Activated effector memory CD4-positive, alpha-beta T cell treated with Interleukin-2 at 50 U/mL for 16 hours (primary cell): Measurements from ENCODE around the gene PAX8.

Source experiments
- DNase-seq: peaks from one replicate; pipeline ENCODE4 v3.0.0-alpha.2; 2020

PAX8 gene

GRCh38 chr2:113235347-113236226, 43.1 kb downstream of the PAX8 start:
- DNase-seq = peak; percentile 38

GRCh38 chr2:113234721-113235346, 43.9 kb downstream of the PAX8 start:
- DNase-seq = no peak

GRCh38 chr2:113233593-113234550, 44.8 kb downstream of the PAX8 start:
- no peak for DNase-seq

GRCh38 chr2:113232740-113233139, 46.0 kb downstream of the PAX8 start:
- DNase-seq = no peak

GRCh38 chr2:113232123-113232522, 46.6 kb downstream of the PAX8 start:
- no peak for DNase-seq

- DNase-seq = no peak
Measured at GRCh38 chr2:113231064-113231463, 47.7 kb downstream of the PAX8 start.

- no peak for DNase-seq
Measured at GRCh38 chr2:113230531-113230930, 48.2 kb downstream of the PAX8 start.

GRCh38 chr2:113229795-113230194, 48.9 kb downstream of the PAX8 start:
- DNase-seq = no peak

- no peak for DNase-seq
Measured at GRCh38 chr2:113228991-113229716, 49.6 kb downstream of the PAX8 start.

GRCh38 chr2:113228351-113228750, 50.4 kb downstream of the PAX8 start:
- DNase-seq = no peak

GRCh38 chr2:113227698-113228097, 51.0 kb downstream of the PAX8 start:
- no peak for DNase-seq

- DNase-seq = no peak
Measured at GRCh38 chr2:113227290-113227689, 51.4 kb downstream of the PAX8 start.

GRCh38 chr2:113226462-113226861, 52.3 kb downstream of the PAX8 start:
- no peak for DNase-seq

GRCh38 chr2:113225263-113226259, 53.2 kb downstream of the PAX8 start:
- DNase-seq = no peak

- DNase-seq = no peak
Measured at GRCh38 chr2:113224647-113225236, 54.0 kb downstream of the PAX8 start.

GRCh38 chr2:113223813-113224212, 54.9 kb downstream of the PAX8 start:
- no peak for DNase-seq

GRCh38 chr2:113221846-113222245, 56.9 kb downstream of the PAX8 start:
- DNase-seq = no peak

GRCh38 chr2:113220970-113221708, 57.6 kb downstream of the PAX8 start:
- DNase-seq = no peak

GRCh38 chr2:113219889-113220641, 58.7 kb downstream of the PAX8 start:
- DNase-seq = no peak
